Measurements from ENCODE around the gene SHISA4. TPM values are rescaled to one million over a fixed set of nuclear protein-coding genes. Genes with fewer than 3 reads are reported as not detected.
A peak's percentile ranks its signal among the peaks of the same experiment; 100 is the strongest.
"Not testable (repeated sequence)": the region's sequence is repeated elsewhere in the genome, so short reads cannot be mapped to it uniquely, and the experiment has no call there.

Gene SHISA4
- total RNA-seq, 1 donor from 2014 or later = 196 TPM

- no peak for DNase-seq (ENCODE audit: low read depth)
These were observed 9.7 kb downstream of the SHISA4 start for GRCh38 chr1:201898240-201898894.

- peak; percentile 64 for DNase-seq (ENCODE audit: low read depth)
These were observed 10.3 kb downstream of the SHISA4 start for GRCh38 chr1:201898992-201899391.

GRCh38 chr1:201899683-201900429 is 11.2 kb downstream of the SHISA4 start:
- no peak for DNase-seq (ENCODE audit: low read depth)

GRCh38 chr1:201900476-201900875 is 11.8 kb downstream of the SHISA4 start:
- DNase-seq (ENCODE audit: low read depth) = no peak

- not testable (repeated sequence) for DNase-seq (ENCODE audit: low read depth)
These were observed 12.3 kb downstream of the SHISA4 start for GRCh38 chr1:201901036-201901435.

GRCh38 chr1:201902198-201902597 is 13.5 kb downstream of the SHISA4 start:
- DNase-seq (ENCODE audit: low read depth) = no peak

GRCh38 chr1:201903135-201903534 is 14.4 kb downstream of the SHISA4 start:
- DNase-seq (ENCODE audit: low read depth) = peak; percentile 28

- DNase-seq (ENCODE audit: low read depth) = peak; percentile 68
These were observed 15.9 kb downstream of the SHISA4 start for GRCh38 chr1:201904579-201904978.

- DNase-seq (ENCODE audit: low read depth) = no peak
These were observed 16.7 kb downstream of the SHISA4 start for GRCh38 chr1:201905234-201905890.

GRCh38 chr1:201906336-201906735 is 17.6 kb downstream of the SHISA4 start:
- DNase-seq (ENCODE audit: low read depth) = peak; percentile 89

GRCh38 chr1:201907621-201908020 is 18.9 kb downstream of the SHISA4 start:
- DNase-seq (ENCODE audit: low read depth) = no peak

- DNase-seq (ENCODE audit: low read depth) = no peak
These were observed 23.3 kb downstream of the SHISA4 start for GRCh38 chr1:201911826-201912571.

- DNase-seq (ENCODE audit: low read depth) = no peak
These were observed 24.1 kb downstream of the SHISA4 start for GRCh38 chr1:201912832-201913231.

GRCh38 chr1:201914456-201915235 is 25.9 kb downstream of the SHISA4 start:
- no peak for DNase-seq (ENCODE audit: low read depth)

GRCh38 chr1:201916649-201917249 is 28.1 kb downstream of the SHISA4 start:
- DNase-seq (ENCODE audit: low read depth) = peak; percentile 43

GRCh38 chr1:201917362-201918033 is 28.8 kb downstream of the SHISA4 start:
- DNase-seq (ENCODE audit: low read depth) = peak; percentile 81

GRCh38 chr1:201918343-201918742 is 29.6 kb downstream of the SHISA4 start:
- DNase-seq (ENCODE audit: low read depth) = no peak

- no peak for DNase-seq (ENCODE audit: low read depth)
These were observed 33.4 kb downstream of the SHISA4 start for GRCh38 chr1:201921952-201922558.

- DNase-seq (ENCODE audit: low read depth) = no peak
These were observed 36.5 kb downstream of the SHISA4 start for GRCh38 chr1:201925301-201925567.

Measured in myocyte (in vitro differentiated cells).